ENCODE measurements around the gene SHROOM2.
A peak's percentile ranks its signal among the peaks of the same experiment; 100 is the strongest.

Gene SHROOM2

GRCh38 chrX:9995855-9996339, 209.7 kb downstream of the SHROOM2 start:
- H3K9ac ChIP-seq, result no peak overlapping the region

GRCh38 chrX:9997041-9997440, 210.8 kb downstream of the SHROOM2 start:
- no peaks in the 10 kb centered on the region for H4K20me1 ChIP-seq
- H3K27ac ChIP-seq, result no peak overlapping the region
- H3K9me3 ChIP-seq (replicated peaks in 1 of 11), result no peaks in the 10 kb centered on the region
- H3K4me3 ChIP-seq, result no peak overlapping the region
- H3K27me3 ChIP-seq, result no peaks in the 10 kb centered on the region
- TF ChIP-seq Cebpa-rat (IDR thresholded peaks at IDR 0.05), result no peak
- peaks cover 0 to 4% (median 0%) of the 10 kb centered on the region in 10 experiments; a peak in 1 of 20 replicates for H3K4me1 ChIP-seq
- no peak overlapping the region for H3K4me2 ChIP-seq
- H3K9ac ChIP-seq, result no peak overlapping the region
- no peaks in the 10 kb centered on the region for H3K36me3 ChIP-seq

More at GRCh38 chrX:9995855-9996339, 209.7 kb downstream of the SHROOM2 start:
- TF ChIP-seq Cebpa-rat (IDR thresholded peaks at IDR 0.05), result no peak
- H3K9me3 ChIP-seq (replicated peaks in 1 of 11), result no peaks in the 10 kb centered on the region
- H3K4me2 ChIP-seq, result peak overlapping the region in 3 of 11 experiments; percentile 25 to 74 (median 26); a peak in 4 of 22 replicates
- H3K27me3 ChIP-seq, result no peaks in the 10 kb centered on the region
- H4K20me1 ChIP-seq, result no peaks in the 10 kb centered on the region
- H3K4me3 ChIP-seq, result no peak overlapping the region
- no peak overlapping the region for H3K27ac ChIP-seq
- peaks cover 0 to 4% (median 0%) of the 10 kb centered on the region in 10 experiments; a peak in 1 of 20 replicates for H3K4me1 ChIP-seq
- no peaks in the 10 kb centered on the region for H3K36me3 ChIP-seq

GRCh38 chrX:9997524-9997923, 211.3 kb downstream of the SHROOM2 start:
- Histone ChIP-seq H3K4me2 (no peak overlapping the region), H3K4me3 (no peak overlapping the region), H3K4me1 (peaks cover 0 to 4% (median 0%) of the 10 kb centered on the region in 10 experiments; a peak in 1 of 20 replicates), H3K9ac (no peak overlapping the region), H3K36me3 (no peaks in the 10 kb centered on the region), H3K27ac (no peak overlapping the region), H3K9me3 (replicated peaks in 1 of 11) (no peaks in the 10 kb centered on the region), H3K27me3 (no peaks in the 10 kb centered on the region), H4K20me1 (no peaks in the 10 kb centered on the region)
- no peak for TF ChIP-seq Cebpa-rat (IDR thresholded peaks at IDR 0.05)
